Measurements from ENCODE around the gene TRIM32.

- TF ChIP-seq CTCF (IDR thresholded peaks at IDR 0.05) (no peak), POLR2A (IDR thresholded peaks at IDR 0.05) (no peak)
Observed at GRCh38 chr9:116656501-116656971, 30.6 kb upstream of the TRIM32 start.
